MM.1S (cell line): ENCODE results near the gene USP37.

Experiments used
- DNase-seq: peaks from one replicate; pipeline ENCODE4 v3.0.0-alpha.2; 2015
- H2AFZ ChIP-seq: fragments of 300-600 bp; sonication (generic); 2 replicates; pipeline ENCODE4 v1.6.0; 2016; ENCODE audit warnings: antibody characterized with exemption, low read length
- H3F3A ChIP-seq: fragments of 300-600 bp; sonication (generic); 2 replicates; pipeline ENCODE4 v1.6.1; 2016; ENCODE audit warnings: mild to moderate bottlenecking, antibody characterized with exemption, low read length, moderate library complexity, mixed read lengths; ENCODE audit not compliant: insufficient read depth
- H3K27ac ChIP-seq: fragments of 300-600 bp; sonication (generic); 2 replicates; pipeline ENCODE4 v1.5.1; 2016; ENCODE audit warnings: mild to moderate bottlenecking, low read length
- H3K27me3 ChIP-seq: fragments of 300-600 bp; sonication (generic); replicated peaks from 2 replicates; pipeline ENCODE4 v1.6.0; 2016; ENCODE audit warnings: low read length; ENCODE audit not compliant: insufficient read depth
- H3K36me3 ChIP-seq: fragments of 300-600 bp; sonication (generic); replicated peaks from 2 replicates; pipeline ENCODE4 v1.6.1; 2016; ENCODE audit warnings: mild to moderate bottlenecking, low read length, mixed read lengths; ENCODE audit not compliant: insufficient read depth
- H3K4me1 ChIP-seq: fragments of 300-600 bp; sonication (generic); 2 replicates; pipeline ENCODE4 v1.6.1; 2016; ENCODE audit warnings: low read length, mixed read lengths
- H3K4me2 ChIP-seq: fragments of 300-600 bp; sonication (generic); 2 replicates; pipeline ENCODE4 v1.6.0; 2016; ENCODE audit warnings: low read depth, low read length
- H3K4me3 ChIP-seq: fragments of 300-600 bp; sonication (generic); 2 replicates; pipeline ENCODE4 v1.5.1; 2016; ENCODE audit warnings: low read length, mixed read lengths
- H3K79me2 ChIP-seq: fragments of 300-600 bp; sonication (generic); 2 replicates; pipeline ENCODE4 v1.6.1; 2016; ENCODE audit warnings: mixed run types, low read length, mixed read lengths
- H3K9ac ChIP-seq: fragments of 300-600 bp; sonication (generic); 2 replicates; pipeline ENCODE4 v1.6.1; 2016; ENCODE audit warnings: low read length, mixed read lengths
- H3K9me2 ChIP-seq: fragments of 300-600 bp; sonication (generic); replicated peaks from 2 replicates; pipeline ENCODE4 v1.6.1; 2016; ENCODE audit warnings: mild to moderate bottlenecking, low read length, mixed read lengths; ENCODE audit not compliant: insufficient read depth
- H3K9me3 ChIP-seq: fragments of 300-600 bp; sonication (generic); replicated peaks from 2 replicates; pipeline ENCODE4 v1.6.1; 2016; ENCODE audit warnings: mild to moderate bottlenecking, low read length, mixed read lengths; ENCODE audit not compliant: insufficient read depth
- H4K20me1 ChIP-seq: fragments of 300-600 bp; sonication (generic); 2 replicates; pipeline ENCODE4 v1.6.1; 2016; ENCODE audit warnings: mild to moderate bottlenecking, low read length, moderate library complexity, mixed read lengths; ENCODE audit not compliant: insufficient read depth
- EZH2 ChIP-seq: fragments of 300-600 bp; sonication (generic); optimal IDR thresholded peaks from 2 replicates; pipeline ENCODE3; 2017; ENCODE audit warnings: low read depth, mild to moderate bottlenecking, antibody characterized with exemption, low read length, mixed read lengths
- EZH2phosphoT487 ChIP-seq: fragments of 300-600 bp; sonication (generic); IDR thresholded peaks from 2 replicates; pipeline ENCODE4 v1.6.1; 2018; ENCODE audit warnings: antibody characterized with exemption, low read length
- TF ChIP-seq, protein P1 (sequence below): fragments of 300-600 bp; sonication (generic); IDR thresholded peaks from 2 replicates; pipeline ENCODE4 v1.5.1; 2016; ENCODE audit warnings: antibody characterized with exemption, low read length, mixed read lengths

USP37 gene

DNA sequence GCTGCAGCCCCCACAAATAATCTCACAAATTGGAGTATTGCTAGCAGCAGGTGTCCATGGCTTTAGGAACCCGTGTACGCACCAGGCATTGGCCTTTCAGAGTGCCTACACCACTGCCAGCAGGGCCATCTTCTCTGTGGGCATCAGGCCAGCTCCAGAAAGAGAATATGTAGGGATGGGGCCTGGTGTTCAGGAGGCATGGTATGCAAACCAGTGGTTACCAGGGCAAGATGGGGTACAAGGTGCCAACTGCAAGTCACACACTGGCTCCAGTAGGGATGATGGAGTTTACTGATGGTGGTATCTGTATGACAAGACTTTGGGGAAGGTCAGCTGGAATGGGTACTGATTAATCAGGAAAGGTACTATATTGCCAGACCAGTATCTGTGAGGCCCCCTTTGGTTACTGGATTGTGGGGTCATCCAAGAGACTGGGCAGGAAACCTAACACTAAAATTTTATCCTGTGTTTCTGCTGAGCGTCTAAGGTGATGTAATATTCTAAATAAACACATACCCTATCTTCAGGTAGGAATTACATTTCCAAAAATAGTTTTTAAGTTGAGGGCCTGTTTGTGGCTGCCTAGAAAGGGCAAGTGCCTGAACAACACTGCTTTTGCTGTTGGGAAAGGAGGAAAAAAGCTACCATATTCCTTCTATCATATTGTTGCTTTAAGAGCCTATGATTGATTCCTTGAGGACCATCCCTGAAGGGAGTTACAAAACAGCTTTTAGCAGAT, 9.5 kb upstream of the USP37 start:
- no peak for DNase-seq
- no peaks in the 10 kb centered on the region for H3K27me3 ChIP-seq
- H3K9ac ChIP-seq = no peak overlapping the region
- no peak overlapping the region for H3K4me2 ChIP-seq
- H3K9me2 ChIP-seq = no peaks in the 10 kb centered on the region
- no peak overlapping the region for H2AFZ ChIP-seq
- peaks cover 36% of the 10 kb centered on the region for H4K20me1 ChIP-seq
- peaks cover 96% of the 10 kb centered on the region for H3K79me2 ChIP-seq
- H3K36me3 ChIP-seq = peaks cover 8% of the 10 kb centered on the region; the same call in 1 of the 2 replicates
- no peaks in the 10 kb centered on the region for H3K4me1 ChIP-seq
- peaks cover 5% of the 10 kb centered on the region; the same call in 1 of the 2 replicates for H3F3A ChIP-seq
- no peak overlapping the region for H3K27ac ChIP-seq
- no peaks in the 10 kb centered on the region for H3K9me3 ChIP-seq
- no peak overlapping the region for H3K4me3 ChIP-seq
- TF ChIP-seq, protein P1, sequence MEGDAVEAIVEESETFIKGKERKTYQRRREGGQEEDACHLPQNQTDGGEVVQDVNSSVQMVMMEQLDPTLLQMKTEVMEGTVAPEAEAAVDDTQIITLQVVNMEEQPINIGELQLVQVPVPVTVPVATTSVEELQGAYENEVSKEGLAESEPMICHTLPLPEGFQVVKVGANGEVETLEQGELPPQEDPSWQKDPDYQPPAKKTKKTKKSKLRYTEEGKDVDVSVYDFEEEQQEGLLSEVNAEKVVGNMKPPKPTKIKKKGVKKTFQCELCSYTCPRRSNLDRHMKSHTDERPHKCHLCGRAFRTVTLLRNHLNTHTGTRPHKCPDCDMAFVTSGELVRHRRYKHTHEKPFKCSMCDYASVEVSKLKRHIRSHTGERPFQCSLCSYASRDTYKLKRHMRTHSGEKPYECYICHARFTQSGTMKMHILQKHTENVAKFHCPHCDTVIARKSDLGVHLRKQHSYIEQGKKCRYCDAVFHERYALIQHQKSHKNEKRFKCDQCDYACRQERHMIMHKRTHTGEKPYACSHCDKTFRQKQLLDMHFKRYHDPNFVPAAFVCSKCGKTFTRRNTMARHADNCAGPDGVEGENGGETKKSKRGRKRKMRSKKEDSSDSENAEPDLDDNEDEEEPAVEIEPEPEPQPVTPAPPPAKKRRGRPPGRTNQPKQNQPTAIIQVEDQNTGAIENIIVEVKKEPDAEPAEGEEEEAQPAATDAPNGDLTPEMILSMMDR = no peak
- no peak for TF ChIP-seq EZH2phosphoT487
- TF ChIP-seq EZH2 = no peak

DNA sequence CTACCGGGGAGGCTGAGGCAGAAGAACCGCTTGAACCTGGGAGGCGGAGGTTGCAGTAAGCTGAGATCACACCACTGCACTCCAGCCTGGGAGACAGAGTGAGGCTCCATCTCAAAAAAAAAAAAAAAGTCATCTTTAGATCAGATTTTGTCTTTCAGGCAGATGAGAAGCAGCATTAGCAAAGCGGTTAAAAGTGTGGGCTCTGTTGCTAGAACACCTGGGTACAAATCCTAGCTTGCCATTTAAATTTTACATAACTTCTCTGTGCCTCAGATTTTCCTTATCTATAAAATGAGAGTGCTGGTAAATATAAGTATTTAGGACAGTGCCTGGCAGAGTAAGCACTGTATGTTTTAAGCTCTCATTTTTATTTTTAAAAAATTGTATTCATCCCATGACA, 8.7 kb upstream of the USP37 start:
- peaks cover 36% of the 10 kb centered on the region for H4K20me1 ChIP-seq
- no peak overlapping the region for H3K4me2 ChIP-seq

DNA sequence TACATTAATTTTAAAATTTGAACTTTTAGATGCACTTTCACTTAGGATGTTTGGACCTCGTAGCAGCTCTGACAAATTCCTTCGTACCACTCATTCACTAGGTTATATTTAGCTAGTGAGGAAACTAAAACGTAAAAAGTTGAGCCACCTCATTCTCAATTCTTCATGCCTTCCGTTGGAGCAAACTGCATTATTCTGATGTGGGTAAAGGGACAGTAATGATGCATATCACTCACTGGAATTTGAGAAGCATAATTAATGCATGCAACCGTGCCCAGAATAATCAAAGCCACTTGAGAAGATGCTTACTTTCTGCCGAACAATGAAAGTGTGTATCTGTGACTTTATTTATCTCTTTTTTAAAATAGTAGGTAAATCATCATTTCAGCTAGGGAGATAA, 2.7 kb upstream of the USP37 start:
- peak; percentile 36 for DNase-seq
- Histone ChIP-seq H2AFZ (no peak overlapping the region), H3K9me2 (no peaks in the 10 kb centered on the region), H3K27ac (peak overlapping the region; percentile 99; the same call in 1 of the 2 replicates), H3K79me2 (peaks cover 96% of the 10 kb centered on the region), H3K27me3 (no peaks in the 10 kb centered on the region), H3K4me1 (peaks cover 27% of the 10 kb centered on the region), H3K36me3 (peaks cover 5% of the 10 kb centered on the region; the same call in 1 of the 2 replicates), H4K20me1 (peaks cover 6% of the 10 kb centered on the region; the same call in 1 of the 2 replicates), H3K9me3 (no peaks in the 10 kb centered on the region), H3F3A (peaks cover 27% of the 10 kb centered on the region), H3K4me3 (peak overlapping the region; percentile 81), H3K4me2 (peak overlapping the region; percentile 91), H3K9ac (peak overlapping the region; percentile 99)
- TF ChIP-seq EZH2 = no peak
- TF ChIP-seq, protein P1 = no peak
- no peak for TF ChIP-seq EZH2phosphoT487

More for the DNA sequence above, 8.7 kb upstream of the USP37 start:
- Histone ChIP-seq H3K4me1 (no peaks in the 10 kb centered on the region), H2AFZ (no peak overlapping the region), H3K9ac (no peak overlapping the region), H3K27me3 (no peaks in the 10 kb centered on the region), H3K36me3 (peaks cover 8% of the 10 kb centered on the region; the same call in 1 of the 2 replicates), H3K9me3 (no peaks in the 10 kb centered on the region), H3F3A (peaks cover 5% of the 10 kb centered on the region; the same call in 1 of the 2 replicates), H3K27ac (no peak overlapping the region), H3K79me2 (peaks cover 99% of the 10 kb centered on the region), H3K9me2 (no peaks in the 10 kb centered on the region), H3K4me3 (no peak overlapping the region)
- TF ChIP-seq, protein P1 = no peak
- no peak for TF ChIP-seq EZH2
- TF ChIP-seq EZH2phosphoT487 = no peak
- DNase-seq = no peak
